ENCODE results near the gene SPG21.

GRCh38 chr15:64979252-64979710, 10.4 kb downstream of the SPG21 start:
- TF ChIP-seq, protein P1, sequence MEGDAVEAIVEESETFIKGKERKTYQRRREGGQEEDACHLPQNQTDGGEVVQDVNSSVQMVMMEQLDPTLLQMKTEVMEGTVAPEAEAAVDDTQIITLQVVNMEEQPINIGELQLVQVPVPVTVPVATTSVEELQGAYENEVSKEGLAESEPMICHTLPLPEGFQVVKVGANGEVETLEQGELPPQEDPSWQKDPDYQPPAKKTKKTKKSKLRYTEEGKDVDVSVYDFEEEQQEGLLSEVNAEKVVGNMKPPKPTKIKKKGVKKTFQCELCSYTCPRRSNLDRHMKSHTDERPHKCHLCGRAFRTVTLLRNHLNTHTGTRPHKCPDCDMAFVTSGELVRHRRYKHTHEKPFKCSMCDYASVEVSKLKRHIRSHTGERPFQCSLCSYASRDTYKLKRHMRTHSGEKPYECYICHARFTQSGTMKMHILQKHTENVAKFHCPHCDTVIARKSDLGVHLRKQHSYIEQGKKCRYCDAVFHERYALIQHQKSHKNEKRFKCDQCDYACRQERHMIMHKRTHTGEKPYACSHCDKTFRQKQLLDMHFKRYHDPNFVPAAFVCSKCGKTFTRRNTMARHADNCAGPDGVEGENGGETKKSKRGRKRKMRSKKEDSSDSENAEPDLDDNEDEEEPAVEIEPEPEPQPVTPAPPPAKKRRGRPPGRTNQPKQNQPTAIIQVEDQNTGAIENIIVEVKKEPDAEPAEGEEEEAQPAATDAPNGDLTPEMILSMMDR (IDR thresholded peaks at IDR 0.05; ENCODE audit: borderline replicate concordance, extremely low read depth, low read length, poor library complexity, severe bottlenecking), result no peak
- no peak for TF ChIP-seq EZH2 (IDR thresholded peaks at IDR 0.05; ENCODE audit: borderline replicate concordance, low read depth, low read length, severe bottlenecking)

All from DND-41 (cell line).